GM12873 (cell line): Measurements from ENCODE around the gene ARHGAP25.

ENCODE experiments used
- TF ChIP-seq, protein P1 (sequence below): IDR thresholded peaks from 2 replicates; pipeline ENCODE4 v1.5.1; 2012; ENCODE audit warnings: low read depth, mild to moderate bottlenecking, moderate library complexity, low read length, control low read depth; ENCODE audit not compliant: insufficient read depth; ENCODE audit errors: missing control alignments

The ARHGAP25 gene

DNA sequence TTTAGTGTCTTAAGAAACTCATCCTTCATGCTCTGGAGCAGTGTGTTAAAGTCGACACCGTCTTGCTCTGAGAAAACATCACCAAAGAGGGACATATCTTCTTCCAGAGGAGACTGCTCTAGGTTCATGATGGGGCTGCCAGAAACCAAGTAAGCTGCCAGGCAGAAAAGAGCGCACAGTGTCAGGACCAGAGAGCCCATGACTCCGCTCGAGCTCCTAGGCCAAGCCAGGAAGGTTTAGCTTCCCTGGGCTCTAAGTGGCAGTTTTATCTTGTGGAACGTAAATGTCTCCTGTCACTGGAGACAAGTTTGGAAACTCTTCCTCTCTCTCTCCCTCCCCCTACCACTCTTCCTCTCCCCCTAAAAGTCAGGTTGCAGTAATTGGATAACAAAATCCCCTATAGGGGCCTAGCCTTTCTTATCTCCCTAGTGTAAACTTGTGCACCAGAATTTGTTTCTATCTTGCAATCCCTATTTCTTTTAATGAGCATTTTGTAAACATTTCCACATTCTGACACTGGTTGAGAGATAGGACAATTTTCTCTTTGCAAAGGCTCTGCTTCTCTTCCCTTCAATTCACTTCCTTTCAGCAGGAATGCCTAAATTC lies 136.7 kb downstream of the ARHGAP25 start, which contains the start of gene BMP10:
BMP10 (minus strand) TSS at position 239 of the 606 bp plus-strand sequence; CDS start at position 200, 39 bp downstream.
- TF ChIP-seq, protein P1, sequence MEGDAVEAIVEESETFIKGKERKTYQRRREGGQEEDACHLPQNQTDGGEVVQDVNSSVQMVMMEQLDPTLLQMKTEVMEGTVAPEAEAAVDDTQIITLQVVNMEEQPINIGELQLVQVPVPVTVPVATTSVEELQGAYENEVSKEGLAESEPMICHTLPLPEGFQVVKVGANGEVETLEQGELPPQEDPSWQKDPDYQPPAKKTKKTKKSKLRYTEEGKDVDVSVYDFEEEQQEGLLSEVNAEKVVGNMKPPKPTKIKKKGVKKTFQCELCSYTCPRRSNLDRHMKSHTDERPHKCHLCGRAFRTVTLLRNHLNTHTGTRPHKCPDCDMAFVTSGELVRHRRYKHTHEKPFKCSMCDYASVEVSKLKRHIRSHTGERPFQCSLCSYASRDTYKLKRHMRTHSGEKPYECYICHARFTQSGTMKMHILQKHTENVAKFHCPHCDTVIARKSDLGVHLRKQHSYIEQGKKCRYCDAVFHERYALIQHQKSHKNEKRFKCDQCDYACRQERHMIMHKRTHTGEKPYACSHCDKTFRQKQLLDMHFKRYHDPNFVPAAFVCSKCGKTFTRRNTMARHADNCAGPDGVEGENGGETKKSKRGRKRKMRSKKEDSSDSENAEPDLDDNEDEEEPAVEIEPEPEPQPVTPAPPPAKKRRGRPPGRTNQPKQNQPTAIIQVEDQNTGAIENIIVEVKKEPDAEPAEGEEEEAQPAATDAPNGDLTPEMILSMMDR = no peak
